Measurements from ENCODE around the gene FOXO3. TPM values are rescaled to one million over a fixed set of nuclear protein-coding genes. Genes with fewer than 3 reads are reported as not detected.

Gene FOXO3
- total RNA-seq, 1 experiment from 2014 or later: 43.8 TPM

GRCh38 chr6:108598305-108598863 is 37.7 kb downstream of the FOXO3 start:
- intact Hi-C loops (cut with micrococcal nuclease; ENCODE audit: unreplicated experiment) (no loop called here), in situ Hi-C loops (cut with HindIII; ENCODE audit: low pct_unique_long_range_greater_than_20kb, low sequenced_read_pairs) (no loop called here)
- Histone ChIP-seq H3K27me3 (ENCODE audit: control insufficient read depth, insufficient read depth, low read length) (no peaks in the 10 kb centered on the region), H3K4me1 (ENCODE audit: control insufficient read depth, insufficient read depth, low read length) (peaks cover 10% of the 10 kb centered on the region; the same call in 1 of the 2 replicates), H3K27ac (ENCODE audit: low read length) (no peak overlapping the region), H3K36me3 (ENCODE audit: control insufficient read depth, insufficient read depth, low read length) (no peaks in the 10 kb centered on the region), H3K9me3 (ENCODE audit: control insufficient read depth, insufficient read depth, low read depth, low read length) (no peaks in the 10 kb centered on the region), H3K4me3 (ENCODE audit: low read depth in 2 of 2, low read length in 2 of 2) (no peak overlapping the region)
- no peak for TF ChIP-seq TCF7L2 (IDR thresholded peaks at IDR 0.05; ENCODE audit: low read depth, low read length)
- TF ChIP-seq, protein P1, sequence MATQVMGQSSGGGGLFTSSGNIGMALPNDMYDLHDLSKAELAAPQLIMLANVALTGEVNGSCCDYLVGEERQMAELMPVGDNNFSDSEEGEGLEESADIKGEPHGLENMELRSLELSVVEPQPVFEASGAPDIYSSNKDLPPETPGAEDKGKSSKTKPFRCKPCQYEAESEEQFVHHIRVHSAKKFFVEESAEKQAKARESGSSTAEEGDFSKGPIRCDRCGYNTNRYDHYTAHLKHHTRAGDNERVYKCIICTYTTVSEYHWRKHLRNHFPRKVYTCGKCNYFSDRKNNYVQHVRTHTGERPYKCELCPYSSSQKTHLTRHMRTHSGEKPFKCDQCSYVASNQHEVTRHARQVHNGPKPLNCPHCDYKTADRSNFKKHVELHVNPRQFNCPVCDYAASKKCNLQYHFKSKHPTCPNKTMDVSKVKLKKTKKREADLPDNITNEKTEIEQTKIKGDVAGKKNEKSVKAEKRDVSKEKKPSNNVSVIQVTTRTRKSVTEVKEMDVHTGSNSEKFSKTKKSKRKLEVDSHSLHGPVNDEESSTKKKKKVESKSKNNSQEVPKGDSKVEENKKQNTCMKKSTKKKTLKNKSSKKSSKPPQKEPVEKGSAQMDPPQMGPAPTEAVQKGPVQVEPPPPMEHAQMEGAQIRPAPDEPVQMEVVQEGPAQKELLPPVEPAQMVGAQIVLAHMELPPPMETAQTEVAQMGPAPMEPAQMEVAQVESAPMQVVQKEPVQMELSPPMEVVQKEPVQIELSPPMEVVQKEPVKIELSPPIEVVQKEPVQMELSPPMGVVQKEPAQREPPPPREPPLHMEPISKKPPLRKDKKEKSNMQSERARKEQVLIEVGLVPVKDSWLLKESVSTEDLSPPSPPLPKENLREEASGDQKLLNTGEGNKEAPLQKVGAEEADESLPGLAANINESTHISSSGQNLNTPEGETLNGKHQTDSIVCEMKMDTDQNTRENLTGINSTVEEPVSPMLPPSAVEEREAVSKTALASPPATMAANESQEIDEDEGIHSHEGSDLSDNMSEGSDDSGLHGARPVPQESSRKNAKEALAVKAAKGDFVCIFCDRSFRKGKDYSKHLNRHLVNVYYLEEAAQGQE (IDR thresholded peaks at IDR 0.05; ENCODE audit: insufficient read depth in 1 of 2, low read depth in 2 of 2, low read length in 1 of 2): no peak
- TF ChIP-seq, protein P2, sequence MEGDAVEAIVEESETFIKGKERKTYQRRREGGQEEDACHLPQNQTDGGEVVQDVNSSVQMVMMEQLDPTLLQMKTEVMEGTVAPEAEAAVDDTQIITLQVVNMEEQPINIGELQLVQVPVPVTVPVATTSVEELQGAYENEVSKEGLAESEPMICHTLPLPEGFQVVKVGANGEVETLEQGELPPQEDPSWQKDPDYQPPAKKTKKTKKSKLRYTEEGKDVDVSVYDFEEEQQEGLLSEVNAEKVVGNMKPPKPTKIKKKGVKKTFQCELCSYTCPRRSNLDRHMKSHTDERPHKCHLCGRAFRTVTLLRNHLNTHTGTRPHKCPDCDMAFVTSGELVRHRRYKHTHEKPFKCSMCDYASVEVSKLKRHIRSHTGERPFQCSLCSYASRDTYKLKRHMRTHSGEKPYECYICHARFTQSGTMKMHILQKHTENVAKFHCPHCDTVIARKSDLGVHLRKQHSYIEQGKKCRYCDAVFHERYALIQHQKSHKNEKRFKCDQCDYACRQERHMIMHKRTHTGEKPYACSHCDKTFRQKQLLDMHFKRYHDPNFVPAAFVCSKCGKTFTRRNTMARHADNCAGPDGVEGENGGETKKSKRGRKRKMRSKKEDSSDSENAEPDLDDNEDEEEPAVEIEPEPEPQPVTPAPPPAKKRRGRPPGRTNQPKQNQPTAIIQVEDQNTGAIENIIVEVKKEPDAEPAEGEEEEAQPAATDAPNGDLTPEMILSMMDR (IDR thresholded peaks at IDR 0.05): no peak
- no peak for TF ChIP-seq SIN3A (IDR thresholded peaks at IDR 0.05; ENCODE audit: borderline replicate concordance, insufficient read depth, low read depth, low read length)
- no peak for TF ChIP-seq POLR2AphosphoS5 (IDR thresholded peaks at IDR 0.05; ENCODE audit: low read depth, low read length)
- CTCF ChIA-PET: no interaction called here
- POLR2A ChIA-PET: no interaction called here
- DNase-seq (ENCODE audit: low read depth, low spot score): no peak
- ATAC-seq: no peak; the same call in 1 of the 2 replicates
- BruUV-seq (replicated peaks): no TSS peak

- BruUV-seq (replicated peaks): no TSS peak
- no peak for DNase-seq (ENCODE audit: low read depth, low spot score)
- no peak overlapping the region for H3K4me3 ChIP-seq (ENCODE audit: low read depth in 2 of 2, low read length in 2 of 2)
- TF ChIP-seq POLR2AphosphoS5 (IDR thresholded peaks at IDR 0.05; ENCODE audit: low read depth, low read length) (no peak), TCF7L2 (IDR thresholded peaks at IDR 0.05; ENCODE audit: low read depth, low read length) (no peak), SIN3A (IDR thresholded peaks at IDR 0.05; ENCODE audit: borderline replicate concordance, insufficient read depth, low read depth, low read length) (no peak)
- TF ChIP-seq, protein P1 (IDR thresholded peaks at IDR 0.05; ENCODE audit: insufficient read depth in 1 of 2, low read depth in 2 of 2, low read length in 1 of 2): no peak
- TF ChIP-seq, protein P2 (IDR thresholded peaks at IDR 0.05): no peak
- ChIA-PET CTCF (no interaction called here), POLR2A (interaction anchor here (0.7 kb wide), 1 partner anchor 12 kb away, joined by 3 read pairs; no protein-coding TSS in a partner anchor)
- no peaks in the 10 kb centered on the region for H3K9me3 ChIP-seq (ENCODE audit: control insufficient read depth, insufficient read depth, low read depth, low read length)
- intact Hi-C loops (cut with micrococcal nuclease; ENCODE audit: unreplicated experiment): no loop called here
- H3K27ac ChIP-seq (ENCODE audit: low read length): no peak overlapping the region
- peaks cover 4% of the 10 kb centered on the region for H3K4me1 ChIP-seq (ENCODE audit: control insufficient read depth, insufficient read depth, low read length)
- no peak for ATAC-seq
- in situ Hi-C loops (cut with HindIII; ENCODE audit: low pct_unique_long_range_greater_than_20kb, low sequenced_read_pairs): no loop called here
- H3K27me3 ChIP-seq (ENCODE audit: control insufficient read depth, insufficient read depth, low read length): no peaks in the 10 kb centered on the region
- H3K36me3 ChIP-seq (ENCODE audit: control insufficient read depth, insufficient read depth, low read length): no peaks in the 10 kb centered on the region
These were observed 43.4 kb downstream of the FOXO3 start for GRCh38 chr6:108604156-108604555.
